ENCODE measurements around the gene CEP41. TPM values are rescaled to one million over a fixed set of nuclear protein-coding genes. Genes with fewer than 3 reads are reported as not detected.

The CEP41 gene
- polyA plus RNA-seq, 2 of the 4 experiments (the other 2 are of a cell fraction): 13.0 to 23.1 TPM

GRCh38 chr7:130350945-130351790 lies 89.6 kb downstream of the CEP41 start:
- Histone ChIP-seq H3K4me3 (no peak overlapping the region), H3K4me2 (no peak overlapping the region), H3K4me1 (peaks cover 15% of the 10 kb centered on the region), H3K27ac (no peak overlapping the region), H3K9me3 (no peaks in the 10 kb centered on the region)
- 84% methylated on average over 20 of the region's 20 CpGs for WGBS (ENCODE audit: missing lambda C conversion rate)
- CTCF ChIA-PET: interaction anchor here (1.1 kb wide), 1 partner anchor 19 kb away, joined by 3 read pairs; no protein-coding TSS in a partner anchor
- ATAC-seq (no peak), DNase-seq (ENCODE audit: low read depth in 1 of 2, low spot score in 1 of 2) (no peak), FAIRE-seq (no peak)
- POLR2A ChIA-PET: no interaction called here
- TF ChIP-seq TP53 (CRISPR knock-in tag; IDR thresholded peaks at IDR 0.05) (no peak), CEBPB (IDR thresholded peaks at IDR 0.05) (no peak), POLR2AphosphoS2 (conservative IDR thresholded peaks at IDR 0.05; ENCODE audit: low read length) (no peak), GATA3 (IDR thresholded peaks at IDR 0.05; ENCODE audit: borderline replicate concordance) (no peak), JUN (IDR thresholded peaks at IDR 0.05) (no peak), SREBF2 (IDR thresholded peaks at IDR 0.05) (no peak), FOSL2 (IDR thresholded peaks at IDR 0.05) (no peak), FOSL2 (CRISPR knock-in tag; IDR thresholded peaks at IDR 0.05) (no peak), ZFP36 (IDR thresholded peaks at IDR 0.05; ENCODE audit: borderline replicate concordance, partially characterized antibody) (no peak), SMC3 (IDR thresholded peaks at IDR 0.05) (no peak), ATOH8 (CRISPR knock-in tag; IDR thresholded peaks at IDR 0.05; ENCODE audit: low read depth) (no peak), E2F6 (IDR thresholded peaks at IDR 0.05; ENCODE audit: borderline replicate concordance, low read depth) (no peak), MAZ (IDR thresholded peaks at IDR 0.05; ENCODE audit: borderline replicate concordance, low read depth, low read length) (no peak), ZC3H11A (IDR thresholded peaks at IDR 0.05) (no peak), RFX5 (IDR thresholded peaks at IDR 0.05) (no peak), BHLHE40 (IDR thresholded peaks at IDR 0.05; ENCODE audit: low read depth, low read length) (no peak), HDAC2 (IDR thresholded peaks at IDR 0.05) (no peak), PHF8 (IDR thresholded peaks at IDR 0.05; ENCODE audit: borderline replicate concordance, low read depth) (no peak)

- peaks cover 8% of the 10 kb centered on the region for H3K4me1 ChIP-seq
- CTCF ChIA-PET: interaction anchor here (1.1 kb wide), 1 partner anchor 18 kb away, joined by 3 read pairs; no protein-coding TSS in a partner anchor
- no peaks in the 10 kb centered on the region for H3K9me3 ChIP-seq
- DNase-seq (ENCODE audit: low read depth in 1 of 2, low spot score in 1 of 2) (no peak), ATAC-seq (no peak), FAIRE-seq (no peak)
- POLR2A ChIA-PET: no interaction called here
- H3K27ac ChIP-seq: no peak overlapping the region
- 68% methylated on average over 16 of the region's 16 CpGs for WGBS (ENCODE audit: missing lambda C conversion rate)
- no peak overlapping the region for H3K4me3 ChIP-seq
- TF ChIP-seq PBX3 (IDR thresholded peaks at IDR 0.05) (no peak), FOSL2 (IDR thresholded peaks at IDR 0.05) (no peak), FOSL2 (CRISPR knock-in tag; IDR thresholded peaks at IDR 0.05) (no peak), ELK1 (IDR thresholded peaks at IDR 0.05; ENCODE audit: low read depth, low read length) (no peak), HES2 (IDR thresholded peaks at IDR 0.05) (no peak), HOXB5 (CRISPR knock-in tag; IDR thresholded peaks at IDR 0.05) (no peak), NPAS2 (CRISPR knock-in tag; IDR thresholded peaks at IDR 0.05; ENCODE audit: borderline replicate concordance) (no peak), ZC3H11A (IDR thresholded peaks at IDR 0.05) (no peak), KDM1A (IDR thresholded peaks at IDR 0.05; ENCODE audit: low read depth) (no peak)
- H3K4me2 ChIP-seq: no peak overlapping the region
These were observed 90.7 kb downstream of the CEP41 start for GRCh38 chr7:130349911-130350782.
